ENCODE data around the gene HLA-DRA. TPM values are rescaled to one million over a fixed set of nuclear protein-coding genes. Genes with fewer than 3 reads are reported as not detected.

Gene HLA-DRA
- total and polyA plus RNA-seq, 2 of the 4 experiments (the other 2 are of a cell fraction) = not detected

DNA sequence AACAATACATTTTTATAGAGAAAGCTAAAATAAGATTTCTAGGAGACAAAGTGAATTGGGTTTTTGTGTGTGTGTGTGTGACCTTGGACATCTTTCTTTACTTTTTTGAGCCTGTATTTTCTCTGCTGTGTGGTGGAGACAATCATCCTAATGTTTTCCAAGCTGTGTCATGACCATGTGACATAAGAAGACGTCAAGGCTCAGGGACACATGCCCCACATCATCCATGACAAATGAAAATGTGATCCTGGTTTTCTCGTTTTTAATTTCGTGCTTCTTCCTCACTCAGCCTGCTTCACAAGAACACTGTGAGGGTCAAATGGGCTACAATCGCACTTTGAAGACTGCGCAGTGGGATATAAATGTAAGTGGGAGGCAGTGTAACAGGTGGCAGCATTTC lies 28.8 kb upstream of the HLA-DRA start:
- Histone ChIP-seq H2BK20ac (ENCODE audit: low read depth, low read length) (no peak overlapping the region), H4K5ac (ENCODE audit: low read depth, low read length) (no peak overlapping the region), H4K8ac (ENCODE audit: low read depth in 2 of 2, low read length in 2 of 2) (no peak overlapping the region), H3K9me3 (ENCODE audit: control insufficient read depth, insufficient read depth, low read length) (no peaks in the 10 kb centered on the region), H4K91ac (ENCODE audit: insufficient read depth, low read depth, low read length) (no peak overlapping the region), H3K27me3 (ENCODE audit: control insufficient read depth, insufficient read depth, low read length) (peaks cover 36% of the 10 kb centered on the region), H3K4ac (ENCODE audit: low read depth, low read length) (no peak overlapping the region), H3K9me1 (ENCODE audit: insufficient read depth, low read length) (no peaks in the 10 kb centered on the region), H2BK15ac (ENCODE audit: low read depth, low read length) (no peak overlapping the region), H3K79me1 (ENCODE audit: low read depth in 1 of 2, low read length in 2 of 2) (no peaks in the 10 kb centered on the region), H3K4me3 (ENCODE audit: insufficient read depth, low read depth, low read length) (no peak overlapping the region), H3K4me2 (ENCODE audit: low read depth, low read length) (no peak overlapping the region), H3K27ac (ENCODE audit: insufficient read depth, low read length) (no peak overlapping the region), H2AK5ac (ENCODE audit: low read depth, low read length) (no peak overlapping the region), H2BK120ac (ENCODE audit: low read depth, low read length) (no peak overlapping the region), H3K4me1 (ENCODE audit: control insufficient read depth, insufficient read depth, low read length) (no peaks in the 10 kb centered on the region), H3K18ac (ENCODE audit: low read depth, low read length) (no peak overlapping the region), H3K23ac (ENCODE audit: low read depth, low read length) (no peak overlapping the region), H3K36me3 (ENCODE audit: control insufficient read depth, insufficient read depth, low read length) (no peaks in the 10 kb centered on the region), H2BK5ac (ENCODE audit: low read depth, low read length, poor library complexity, severe bottlenecking) (no peak overlapping the region), H2AK9ac (replicated peaks; ENCODE audit: low read depth, low read length, poor library complexity) (no peak overlapping the region), H4K20me1 (ENCODE audit: insufficient read depth, low read length) (no peaks in the 10 kb centered on the region), H2AFZ (replicated peaks; ENCODE audit: low read length, poor library complexity) (no peak overlapping the region), H3K14ac (replicated peaks; ENCODE audit: low read depth, low read length) (no peak overlapping the region), H3K9ac (ENCODE audit: low read depth, low read length) (no peak overlapping the region), H3K56ac (ENCODE audit: extremely low read depth, insufficient read depth, low read length) (no peak overlapping the region)
- WGBS, 2 experiments (ENCODE audit: extremely low coverage in 2 of 2, insufficient read length in 1 of 2) = no CpG with 5 or more reads among the region's 5 CpGs
- intact Hi-C loops (cut with micrococcal nuclease) (loop anchor here (5.0 kb wide), 1 partner anchor 294 kb away; no protein-coding TSS in a partner anchor), in situ Hi-C loops (cut with MboI; ENCODE audit: low sequenced_read_pairs) (loop anchor here (5.0 to 10.0 kb wide), 2 partner anchors 164 to 284 kb away; no protein-coding TSS in a partner anchor), dilution Hi-C loops (cut with HindIII; ENCODE audit: low sequenced_read_pairs, unreplicated experiment) (no loop called here)
- ATAC-seq (ENCODE audit: low read depth) (no peak), DNase-seq (no peak)
- no TSS peak for BruUV-seq (replicated peaks)
- ChIA-PET CTCF (no interaction called here), POLR2A (ENCODE audit: unreplicated experiment) (no interaction called here)
- TF ChIP-seq CEBPB (IDR thresholded peaks at IDR 0.05; ENCODE audit: low read depth, low read length) = no peak
- no peak for TF ChIP-seq POLR2A (IDR thresholded peaks at IDR 0.05; ENCODE audit: low read depth, low read length)
- no peak for TF ChIP-seq BHLHE40 (IDR thresholded peaks at IDR 0.05; ENCODE audit: low read depth, low read length)
- TF ChIP-seq, protein P1, sequence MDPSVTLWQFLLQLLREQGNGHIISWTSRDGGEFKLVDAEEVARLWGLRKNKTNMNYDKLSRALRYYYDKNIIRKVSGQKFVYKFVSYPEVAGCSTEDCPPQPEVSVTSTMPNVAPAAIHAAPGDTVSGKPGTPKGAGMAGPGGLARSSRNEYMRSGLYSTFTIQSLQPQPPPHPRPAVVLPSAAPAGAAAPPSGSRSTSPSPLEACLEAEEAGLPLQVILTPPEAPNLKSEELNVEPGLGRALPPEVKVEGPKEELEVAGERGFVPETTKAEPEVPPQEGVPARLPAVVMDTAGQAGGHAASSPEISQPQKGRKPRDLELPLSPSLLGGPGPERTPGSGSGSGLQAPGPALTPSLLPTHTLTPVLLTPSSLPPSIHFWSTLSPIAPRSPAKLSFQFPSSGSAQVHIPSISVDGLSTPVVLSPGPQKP (IDR thresholded peaks at IDR 0.05; ENCODE audit: borderline replicate concordance, low read depth, low read length) = no peak
